PFSK-1 (cell line): ENCODE data around the gene STK32B.

Experiments used
- POLR2AphosphoS5 ChIP-seq: IDR thresholded peaks from 2 replicates; pipeline ENCODE4 v1.6.1; 2012; ENCODE audit warnings: low read depth, mild to moderate bottlenecking, control low read depth, low read length, moderate library complexity
- REST ChIP-seq, 2 experiments: IDR thresholded peaks; 2 replicates each; pipeline versions ENCODE4 v1.6.1 to v1.8.0; 2011 to 2012; ENCODE audit warnings: low read depth in 2 of 2, low read length in 2 of 2, control low read depth in 1 of 2, inconsistent platforms in 1 of 2, mild to moderate bottlenecking in 1 of 2, moderate library complexity in 1 of 2; ENCODE audit not compliant: insufficient read depth in 1 of 2
- SIN3A ChIP-seq: IDR thresholded peaks from 2 replicates; pipeline ENCODE4 v1.6.1; 2012; ENCODE audit warnings: mild to moderate bottlenecking, low read length, moderate library complexity, borderline replicate concordance; ENCODE audit not compliant: insufficient read depth
- TAF1 ChIP-seq: IDR thresholded peaks from 2 replicates; pipeline ENCODE4 v1.6.1; 2012; ENCODE audit warnings: low read length, control low read depth, borderline replicate concordance; ENCODE audit not compliant: insufficient read depth

- TF ChIP-seq POLR2AphosphoS5 (no peak), TAF1 (no peak), REST (IDR thresholded peaks at IDR 0.05; ENCODE audit: insufficient read depth in 1 of 2, low read depth in 2 of 2, low read length in 2 of 2) (no peak), SIN3A (no peak)
Observed at GRCh38 chr4:5110901-5111300, 59.6 kb downstream of the STK32B start.
